ENCODE results near the gene TPBG.

TPBG gene

DNA sequence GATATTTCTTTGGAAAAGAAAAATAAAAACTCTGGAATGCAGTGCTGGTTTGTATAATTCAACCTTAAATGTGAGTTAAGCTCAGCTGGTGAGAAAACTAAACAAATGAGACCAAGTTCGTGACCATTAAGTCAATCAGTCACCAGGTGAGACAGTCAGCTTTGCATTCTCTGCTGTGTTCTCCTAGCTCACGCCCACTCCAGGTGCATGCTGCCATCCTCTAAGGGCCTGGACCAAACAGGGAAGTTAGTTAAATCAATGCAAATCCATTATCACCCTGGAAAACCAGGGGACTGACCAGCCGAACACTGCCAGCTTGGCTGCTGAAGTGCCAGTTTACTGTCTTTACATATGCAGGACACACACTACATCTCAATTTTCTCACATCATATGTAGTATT, 7.2 kb downstream of the TPBG start:
- CTCF ChIA-PET, result interaction anchor here (0.9 to 1.0 kb wide), 2 partner anchors 119 to 687 kb away, joined by 3 read pairs; no protein-coding TSS in a partner anchor
- TF ChIP-seq CTCF (IDR thresholded peaks at IDR 0.05; ENCODE audit: insufficient read depth, low read length, missing control alignments), result no peak
- POLR2A ChIA-PET, result no interaction called here
- no peak overlapping the region for H3K4me3 ChIP-seq (ENCODE audit: low read depth, low read length)
- no peak for DNase-seq (ENCODE audit: low read depth, low spot score)

GRCh38 chr6:82371799-82372546, 8.4 kb downstream of the TPBG start:
- no peak for DNase-seq (ENCODE audit: low read depth, low spot score)
- ChIA-PET CTCF (interaction anchor here (0.9 kb wide), 1 partner anchor 686 kb away, joined by 3 read pairs; no protein-coding TSS in a partner anchor), POLR2A (interaction anchor here (1.0 to 1.7 kb wide), 2 partner anchors 9 to 10 kb away, joined by 3 to 12 read pairs; partner anchors contain the start of gene TPBG)
- TF ChIP-seq CTCF (IDR thresholded peaks at IDR 0.05; ENCODE audit: insufficient read depth, low read length, missing control alignments), result no peak
- H3K4me3 ChIP-seq (ENCODE audit: low read depth, low read length), result no peak overlapping the region

- no peak overlapping the region for H3K4me3 ChIP-seq (ENCODE audit: low read depth, low read length)
- CTCF ChIA-PET, result interaction anchor here (0.9 to 1.2 kb wide), 2 partner anchors 9 to 101 kb away, joined by 4 to 5 read pairs; partner anchors contain the start of gene TPBG
- no peak for DNase-seq (ENCODE audit: low read depth, low spot score)
- TF ChIP-seq CTCF (IDR thresholded peaks at IDR 0.05; ENCODE audit: insufficient read depth, low read length, missing control alignments), result no peak
- POLR2A ChIA-PET, result interaction anchor here (1.0 to 1.7 kb wide), 2 partner anchors 9 to 10 kb away, joined by 3 to 12 read pairs; partner anchors contain the start of gene TPBG
Measured at GRCh38 chr6:82372656-82373055, 9.0 kb downstream of the TPBG start.

DNA sequence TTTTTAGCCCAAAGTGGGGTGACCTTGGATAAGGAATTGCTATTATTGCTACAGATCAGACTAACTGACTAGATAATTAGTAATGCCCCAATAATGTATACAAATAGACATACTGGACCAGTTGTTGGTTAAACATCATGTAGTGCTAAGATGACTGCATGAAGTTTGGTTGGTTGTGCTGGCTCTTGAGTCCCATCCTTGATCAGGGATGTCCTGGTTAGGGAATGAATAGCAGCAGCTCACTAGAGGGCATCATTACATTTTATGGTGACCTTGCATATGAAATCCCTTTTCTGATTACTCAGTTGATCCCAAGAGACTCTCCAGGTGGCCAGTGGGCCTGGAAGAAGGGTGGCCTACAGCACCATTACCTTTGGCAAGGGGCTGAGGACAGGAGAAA, 10.9 kb downstream of the TPBG start:
- POLR2A ChIA-PET, result no interaction called here
- CTCF ChIA-PET, result no interaction called here

DNA sequence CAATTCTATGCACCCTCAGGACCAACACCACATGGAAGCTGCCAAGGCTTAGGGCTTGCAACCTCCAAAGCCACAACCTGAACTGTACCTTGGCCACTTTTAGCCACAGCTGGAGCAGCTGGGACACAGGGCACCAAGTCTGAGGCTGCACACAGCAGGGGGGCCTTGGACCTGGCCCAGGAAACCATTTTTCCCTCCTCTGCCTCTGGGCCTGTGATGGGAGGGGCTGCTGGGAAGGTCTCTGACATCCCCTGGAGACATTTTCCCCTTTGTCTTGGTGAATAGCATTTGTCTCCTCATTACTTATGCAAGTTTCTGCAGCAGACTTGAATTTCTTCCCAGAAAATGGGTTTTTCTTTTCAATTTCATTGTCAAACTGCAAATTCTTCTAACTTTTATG, 13.0 kb downstream of the TPBG start:
- DNase-seq (ENCODE audit: low read depth, low spot score), result no peak
- TF ChIP-seq CTCF (IDR thresholded peaks at IDR 0.05; ENCODE audit: insufficient read depth, low read length, missing control alignments), result no peak
- POLR2A ChIA-PET, result no interaction called here
- CTCF ChIA-PET, result no interaction called here
- no peak overlapping the region for H3K4me3 ChIP-seq (ENCODE audit: low read depth, low read length)

More for the DNA sequence above, 10.9 kb downstream of the TPBG start:
- DNase-seq (ENCODE audit: low read depth, low spot score), result no peak
- H3K4me3 ChIP-seq (ENCODE audit: low read depth, low read length), result no peak overlapping the region
- TF ChIP-seq CTCF (IDR thresholded peaks at IDR 0.05; ENCODE audit: insufficient read depth, low read length, missing control alignments), result no peak

DNA sequence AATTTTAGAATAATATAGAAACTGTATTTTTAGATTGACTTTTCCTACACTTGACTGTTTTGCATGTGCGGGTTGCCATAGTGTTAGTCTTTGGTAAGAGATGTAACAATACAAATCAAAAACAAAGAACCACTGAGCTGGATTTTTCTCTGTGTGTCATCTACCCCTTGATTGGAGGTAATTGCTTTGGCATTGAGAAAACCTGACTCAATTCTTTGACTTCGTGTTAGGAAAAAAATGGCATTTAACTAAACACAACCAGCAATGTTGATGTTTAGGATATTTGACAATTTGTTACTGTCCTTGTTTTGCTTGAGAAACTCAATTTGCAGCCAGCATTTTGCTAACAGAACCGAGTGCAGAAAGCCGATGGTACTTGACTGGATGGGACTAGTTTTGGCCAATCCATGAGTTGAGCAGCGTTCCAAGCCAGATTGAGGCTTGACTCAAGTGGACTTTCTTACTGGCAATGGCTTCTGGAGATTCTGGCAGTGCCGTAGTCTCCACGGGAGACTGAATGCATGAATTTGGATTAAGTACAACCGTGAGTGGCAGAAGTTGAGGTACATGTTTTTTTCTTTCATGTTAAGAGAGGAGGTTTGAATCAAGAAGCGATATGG, 17.1 kb downstream of the TPBG start:
- no peak for TF ChIP-seq CTCF (IDR thresholded peaks at IDR 0.05; ENCODE audit: insufficient read depth, low read length, missing control alignments)
- no peak for DNase-seq (ENCODE audit: low read depth, low spot score)
- H3K4me3 ChIP-seq (ENCODE audit: low read depth, low read length), result no peak overlapping the region
- ChIA-PET CTCF (interaction anchor here (1.3 kb wide), 1 partner anchor 677 kb away, joined by 3 read pairs; no protein-coding TSS in a partner anchor), POLR2A (no interaction called here)

Measured in AG04449 (cell line).